ENCODE measurements around the gene SUSD2. TPM values are rescaled to one million over a fixed set of nuclear protein-coding genes. Genes with fewer than 3 reads are reported as not detected.

SUSD2 gene
- total and polyA plus RNA-seq, 9 of the 15 experiments (the other 6 are each of a cell fraction or from before 2014, with no cell fraction given) = 0.01 to 0.16 (median 0.04) TPM; not detected in 4

DNA sequence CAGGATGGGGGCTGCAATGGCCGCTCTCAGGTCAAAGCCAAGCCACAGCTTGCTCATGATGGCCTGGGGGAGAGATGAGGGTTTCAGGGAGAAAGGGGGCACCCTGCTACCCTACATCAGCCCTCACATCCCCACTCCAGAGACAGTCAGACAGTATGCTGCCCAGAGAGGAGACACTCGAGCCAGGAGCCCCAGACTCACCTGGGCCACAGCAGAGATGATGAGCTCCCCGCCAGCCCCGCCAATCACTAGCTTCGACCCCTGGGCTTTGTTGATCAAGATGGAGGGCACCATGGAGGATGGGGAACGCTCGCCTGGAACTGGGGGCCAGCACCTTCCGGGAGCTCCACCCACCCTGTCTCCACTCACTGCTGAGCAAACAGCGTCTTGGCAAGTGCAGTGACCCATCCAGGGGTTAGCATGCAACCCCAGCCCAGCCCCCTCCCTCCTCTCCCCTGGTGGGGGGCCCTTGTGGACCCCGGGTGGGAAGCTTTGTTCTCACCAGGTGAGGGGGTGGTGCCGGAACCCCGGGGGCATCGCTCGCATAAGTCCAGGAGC is 43.8 kb downstream of the SUSD2 start:
- FAIRE-seq = no peak
- BruUV-seq (replicated peaks) = no TSS peak
- Histone ChIP-seq H3K4me3 (no peak overlapping the region), H2AFZ (ENCODE audit: low read depth, low read length) (no peak overlapping the region), H3K79me2 (ENCODE audit: control insufficient read depth, insufficient read depth, low read length) (no peaks in the 10 kb centered on the region), H3K27me3 (ENCODE audit: control insufficient read depth in 2 of 2, insufficient read depth in 2 of 2, low read length in 2 of 2) (no peaks in the 10 kb centered on the region), H3K4me1 (replicated peaks in 1 of 2; ENCODE audit: control insufficient read depth in 2 of 2, insufficient read depth in 2 of 2, low read length in 2 of 2) (peaks cover 0 to 4% of the 10 kb centered on the region in 2 experiments; a peak in 2 of 5 replicates), H3K36me3 (ENCODE audit: control insufficient read depth, insufficient read depth, low read length) (no peaks in the 10 kb centered on the region), H3K4me2 (ENCODE audit: insufficient read depth, low read length) (no peak overlapping the region), H3K27ac (ENCODE audit: extremely low read depth, low read depth, low read length) (no peak overlapping the region), H3K9me1 (ENCODE audit: control insufficient read depth, insufficient read depth, low read length) (no peaks in the 10 kb centered on the region), H4K20me1 (replicated peaks; ENCODE audit: control insufficient read depth, insufficient read depth, low read length) (no peaks in the 10 kb centered on the region), H3K9ac (ENCODE audit: insufficient read depth in 1 of 2, low read depth in 2 of 2, low read length in 2 of 2) (no peak overlapping the region), H3K9me3 (replicated peaks; ENCODE audit: control insufficient read depth, insufficient read depth, low read depth, low read length) (no peaks in the 10 kb centered on the region)
- no peak for TF ChIP-seq HBP1 (CRISPR knock-in tag; IDR thresholded peaks at IDR 0.05)
- TF ChIP-seq, protein P1, sequence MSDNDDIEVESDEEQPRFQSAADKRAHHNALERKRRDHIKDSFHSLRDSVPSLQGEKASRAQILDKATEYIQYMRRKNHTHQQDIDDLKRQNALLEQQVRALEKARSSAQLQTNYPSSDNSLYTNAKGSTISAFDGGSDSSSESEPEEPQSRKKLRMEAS (CRISPR knock-in tag; IDR thresholded peaks at IDR 0.05) = no peak
- no peak for TF ChIP-seq ZNF217 (CRISPR knock-in tag; IDR thresholded peaks at IDR 0.05)
- TF ChIP-seq, protein P2, sequence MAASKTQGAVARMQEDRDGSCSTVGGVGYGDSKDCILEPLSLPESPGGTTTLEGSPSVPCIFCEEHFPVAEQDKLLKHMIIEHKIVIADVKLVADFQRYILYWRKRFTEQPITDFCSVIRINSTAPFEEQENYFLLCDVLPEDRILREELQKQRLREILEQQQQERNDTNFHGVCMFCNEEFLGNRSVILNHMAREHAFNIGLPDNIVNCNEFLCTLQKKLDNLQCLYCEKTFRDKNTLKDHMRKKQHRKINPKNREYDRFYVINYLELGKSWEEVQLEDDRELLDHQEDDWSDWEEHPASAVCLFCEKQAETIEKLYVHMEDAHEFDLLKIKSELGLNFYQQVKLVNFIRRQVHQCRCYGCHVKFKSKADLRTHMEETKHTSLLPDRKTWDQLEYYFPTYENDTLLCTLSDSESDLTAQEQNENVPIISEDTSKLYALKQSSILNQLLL (CRISPR knock-in tag; IDR thresholded peaks at IDR 0.05; ENCODE audit: borderline replicate concordance) = no peak
- no peak for TF ChIP-seq HCFC1 (IDR thresholded peaks at IDR 0.05; ENCODE audit: low read depth, low read length)
- TF ChIP-seq GATAD2A (IDR thresholded peaks at IDR 0.05) = no peak
- TF ChIP-seq ZFP30 (CRISPR knock-in tag; IDR thresholded peaks at IDR 0.05; ENCODE audit: borderline replicate concordance) = no peak
- no peak for TF ChIP-seq ZNF140 (CRISPR knock-in tag; IDR thresholded peaks at IDR 0.05)
- TF ChIP-seq FOXM1 (IDR thresholded peaks at IDR 0.05; ENCODE audit: low read depth) = no peak
- TF ChIP-seq FOXM1 (CRISPR knock-in tag; IDR thresholded peaks at IDR 0.05; ENCODE audit: low read depth) = no peak
- TF ChIP-seq, protein P3, sequence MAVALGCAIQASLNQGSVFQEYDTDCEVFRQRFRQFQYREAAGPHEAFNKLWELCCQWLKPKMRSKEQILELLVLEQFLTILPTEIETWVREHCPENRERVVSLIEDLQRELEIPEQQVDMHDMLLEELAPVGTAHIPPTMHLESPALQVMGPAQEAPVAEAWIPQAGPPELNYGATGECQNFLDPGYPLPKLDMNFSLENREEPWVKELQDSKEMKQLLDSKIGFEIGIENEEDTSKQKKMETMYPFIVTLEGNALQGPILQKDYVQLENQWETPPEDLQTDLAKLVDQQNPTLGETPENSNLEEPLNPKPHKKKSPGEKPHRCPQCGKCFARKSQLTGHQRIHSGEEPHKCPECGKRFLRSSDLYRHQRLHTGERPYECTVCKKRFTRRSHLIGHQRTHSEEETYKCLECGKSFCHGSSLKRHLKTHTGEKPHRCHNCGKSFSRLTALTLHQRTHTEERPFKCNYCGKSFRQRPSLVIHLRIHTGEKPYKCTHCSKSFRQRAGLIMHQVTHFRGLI (CRISPR knock-in tag; IDR thresholded peaks at IDR 0.05) = no peak
- TF ChIP-seq ZBTB17 (CRISPR knock-in tag; IDR thresholded peaks at IDR 0.05) = no peak
- TF ChIP-seq TCF7 (IDR thresholded peaks at IDR 0.05; ENCODE audit: borderline replicate concordance) = no peak
- TF ChIP-seq, protein P4, sequence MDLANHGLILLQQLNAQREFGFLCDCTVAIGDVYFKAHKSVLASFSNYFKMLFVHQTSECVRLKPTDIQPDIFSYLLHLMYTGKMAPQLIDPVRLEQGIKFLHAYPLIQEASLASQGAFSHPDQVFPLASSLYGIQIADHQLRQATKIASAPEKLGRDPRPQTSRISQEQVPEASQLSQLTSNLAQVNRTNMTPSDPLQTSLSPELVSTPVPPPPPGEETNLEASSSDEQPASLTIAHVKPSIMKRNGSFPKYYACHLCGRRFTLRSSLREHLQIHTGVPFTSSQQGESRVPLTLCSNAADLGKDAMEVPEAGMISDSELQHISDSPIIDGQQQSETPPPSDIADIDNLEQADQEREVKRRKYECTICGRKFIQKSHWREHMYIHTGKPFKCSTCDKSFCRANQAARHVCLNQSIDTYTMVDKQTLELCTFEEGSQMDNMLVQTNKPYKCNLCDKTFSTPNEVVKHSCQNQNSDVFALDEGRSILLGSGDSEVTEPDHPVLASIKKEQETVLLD (IDR thresholded peaks at IDR 0.05) = no peak
- TF ChIP-seq, protein P5, sequence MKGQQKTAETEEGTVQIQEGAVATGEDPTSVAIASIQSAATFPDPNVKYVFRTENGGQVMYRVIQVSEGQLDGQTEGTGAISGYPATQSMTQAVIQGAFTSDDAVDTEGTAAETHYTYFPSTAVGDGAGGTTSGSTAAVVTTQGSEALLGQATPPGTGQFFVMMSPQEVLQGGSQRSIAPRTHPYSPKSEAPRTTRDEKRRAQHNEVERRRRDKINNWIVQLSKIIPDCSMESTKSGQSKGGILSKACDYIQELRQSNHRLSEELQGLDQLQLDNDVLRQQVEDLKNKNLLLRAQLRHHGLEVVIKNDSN (CRISPR knock-in tag; IDR thresholded peaks at IDR 0.05) = no peak
- no peak for TF ChIP-seq NONO (IDR thresholded peaks at IDR 0.05; ENCODE audit: low read depth in 2 of 2, low read length in 1 of 2)
- in situ Hi-C loops (cut with MboI) = no loop called here
- ATAC-seq = no peak
- ChIA-PET CTCF (ENCODE audit: low intra/inter-chr PET ratio) (interaction anchor here (0.5 kb wide), 1 partner anchor 46 kb away, joined by 3 read pairs; no protein-coding TSS in a partner anchor), POLR2A (no interaction called here)
- WGBS (ENCODE audit: insufficient coverage, low coverage, missing lambda C conversion rate) = 33% methylated on average over 1 of the region's 14 CpGs
- intact Hi-C loops (cut with micrococcal nuclease) = no loop called here
- no peak for DNase-seq (ENCODE audit: extremely low read depth in 1 of 4, low spot score in 3 of 4)
